ENCODE data around the gene LMAN2. TPM values are rescaled to one million over a fixed set of nuclear protein-coding genes. Genes with fewer than 3 reads are reported as not detected.

LMAN2 gene
- total RNA-seq, 1 donor from 2014 or later = 75.6 TPM

DNA sequence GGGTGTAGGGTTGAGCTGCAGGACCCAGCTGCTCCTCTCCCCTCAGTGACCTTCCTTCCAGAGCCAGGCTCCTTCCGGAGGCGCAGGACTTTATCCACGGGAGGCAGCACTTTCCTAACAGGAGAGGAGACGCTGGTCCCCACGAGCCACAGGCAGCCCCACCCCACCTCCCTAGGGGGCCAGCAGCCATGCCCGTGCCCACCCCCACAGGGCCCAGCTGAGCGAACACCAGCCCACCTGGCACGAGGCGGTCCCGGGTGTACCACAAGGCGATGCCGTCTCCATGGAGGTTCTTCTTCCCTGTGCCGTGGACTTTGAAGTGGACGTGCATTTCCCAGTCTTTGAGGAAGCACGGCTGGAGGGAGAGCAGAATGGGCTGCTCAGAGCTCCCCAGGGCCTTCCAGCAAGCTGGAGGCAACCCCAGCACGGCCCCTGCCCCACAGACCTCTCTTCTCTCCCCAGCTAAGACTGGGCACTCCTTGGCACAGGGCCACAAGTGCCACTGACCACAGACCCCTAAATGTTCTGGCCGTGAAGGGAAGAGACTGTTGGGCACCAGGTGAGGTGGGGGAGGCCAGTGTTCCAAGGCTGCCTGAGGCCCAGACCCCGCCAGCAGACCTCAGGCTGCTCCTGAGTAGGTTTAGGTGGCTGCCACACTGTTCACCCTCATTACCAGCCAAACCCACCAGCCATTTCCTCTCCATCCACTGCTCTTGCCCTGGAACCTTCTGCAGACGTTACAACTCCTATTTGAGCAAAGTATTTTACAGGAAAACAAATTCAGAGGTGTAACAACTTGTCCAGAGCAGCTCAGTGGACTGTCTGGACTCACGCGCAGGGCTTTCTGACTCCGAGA lies 13.0 kb downstream of the LMAN2 start:
- H3K4me1 Mint-ChIP-seq (ENCODE audit: low read depth, unreplicated experiment) = peaks cover 3% of the 10 kb centered on the region
- DNase-seq = no peak
- H3K27ac Mint-ChIP-seq (ENCODE audit: unreplicated experiment) = no peak overlapping the region
- H3K4me3 Mint-ChIP-seq (ENCODE audit: unreplicated experiment) = no peak overlapping the region
- peaks cover 7% of the 10 kb centered on the region for H3K36me3 Mint-ChIP-seq (ENCODE audit: unreplicated experiment)
- TF ChIP-seq, protein P1, sequence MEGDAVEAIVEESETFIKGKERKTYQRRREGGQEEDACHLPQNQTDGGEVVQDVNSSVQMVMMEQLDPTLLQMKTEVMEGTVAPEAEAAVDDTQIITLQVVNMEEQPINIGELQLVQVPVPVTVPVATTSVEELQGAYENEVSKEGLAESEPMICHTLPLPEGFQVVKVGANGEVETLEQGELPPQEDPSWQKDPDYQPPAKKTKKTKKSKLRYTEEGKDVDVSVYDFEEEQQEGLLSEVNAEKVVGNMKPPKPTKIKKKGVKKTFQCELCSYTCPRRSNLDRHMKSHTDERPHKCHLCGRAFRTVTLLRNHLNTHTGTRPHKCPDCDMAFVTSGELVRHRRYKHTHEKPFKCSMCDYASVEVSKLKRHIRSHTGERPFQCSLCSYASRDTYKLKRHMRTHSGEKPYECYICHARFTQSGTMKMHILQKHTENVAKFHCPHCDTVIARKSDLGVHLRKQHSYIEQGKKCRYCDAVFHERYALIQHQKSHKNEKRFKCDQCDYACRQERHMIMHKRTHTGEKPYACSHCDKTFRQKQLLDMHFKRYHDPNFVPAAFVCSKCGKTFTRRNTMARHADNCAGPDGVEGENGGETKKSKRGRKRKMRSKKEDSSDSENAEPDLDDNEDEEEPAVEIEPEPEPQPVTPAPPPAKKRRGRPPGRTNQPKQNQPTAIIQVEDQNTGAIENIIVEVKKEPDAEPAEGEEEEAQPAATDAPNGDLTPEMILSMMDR (IDR thresholded peaks at IDR 0.05; ENCODE audit: partially characterized antibody, unreplicated experiment) = no peak
- H3K9me3 Mint-ChIP-seq (ENCODE audit: unreplicated experiment) = peaks cover 11% of the 10 kb centered on the region
- H3K27me3 Mint-ChIP-seq (ENCODE audit: unreplicated experiment) = peaks cover 4% of the 10 kb centered on the region

DNA sequence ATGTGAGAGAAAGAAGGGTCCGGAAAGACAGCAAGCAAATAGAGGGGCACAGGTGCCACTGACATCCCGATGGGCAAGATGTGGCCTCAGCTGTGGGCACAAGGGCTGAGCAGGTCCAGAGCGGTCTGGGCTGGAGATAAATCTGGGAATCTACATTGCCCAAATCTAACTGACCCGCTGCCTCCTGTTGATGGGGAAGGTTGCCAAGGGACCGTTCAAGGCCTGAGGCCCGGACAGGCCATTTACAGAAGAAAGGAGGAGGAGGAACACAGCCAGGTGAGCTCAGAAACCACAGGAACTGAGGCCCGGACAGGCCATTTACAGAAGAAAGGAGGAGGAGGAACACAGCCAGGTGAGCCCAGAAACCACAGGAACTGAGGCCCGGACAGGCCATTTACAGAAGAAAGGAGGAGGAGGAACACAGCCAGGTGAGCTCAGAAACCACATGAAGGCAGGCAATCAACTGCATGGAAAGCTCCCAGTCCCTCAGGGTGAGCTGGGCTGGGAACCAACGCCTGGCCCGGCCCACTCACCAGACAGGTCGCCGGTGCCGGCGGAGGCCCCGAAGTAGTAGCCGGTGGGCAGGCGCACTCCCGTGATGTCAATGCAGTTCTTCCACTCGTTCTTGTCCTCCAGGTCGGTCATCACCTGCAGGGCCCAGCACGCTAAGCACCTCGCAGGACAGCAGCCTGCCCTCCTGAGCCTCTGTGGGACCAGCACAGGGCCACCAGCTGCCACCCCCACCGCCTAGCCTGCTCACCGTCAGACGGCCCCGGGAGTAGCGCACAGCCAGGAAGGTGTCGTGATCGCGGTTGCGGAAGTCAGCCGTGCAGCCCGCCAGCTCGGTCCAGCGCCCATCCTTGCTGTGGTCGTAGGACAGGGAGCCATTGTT lies 14.6 kb downstream of the LMAN2 start:
- Mint-ChIP-seq H3K27ac (ENCODE audit: unreplicated experiment) (peak overlapping the region; percentile 25), H3K4me3 (ENCODE audit: unreplicated experiment) (no peak overlapping the region), H3K27me3 (ENCODE audit: unreplicated experiment) (peaks cover 4% of the 10 kb centered on the region), H3K36me3 (ENCODE audit: unreplicated experiment) (peaks cover 5% of the 10 kb centered on the region), H3K4me1 (ENCODE audit: low read depth, unreplicated experiment) (peaks cover 12% of the 10 kb centered on the region), H3K9me3 (ENCODE audit: unreplicated experiment) (peaks cover 11% of the 10 kb centered on the region)
- no peak for DNase-seq
- TF ChIP-seq, protein P1 (IDR thresholded peaks at IDR 0.05; ENCODE audit: partially characterized antibody, unreplicated experiment) = no peak

DNA sequence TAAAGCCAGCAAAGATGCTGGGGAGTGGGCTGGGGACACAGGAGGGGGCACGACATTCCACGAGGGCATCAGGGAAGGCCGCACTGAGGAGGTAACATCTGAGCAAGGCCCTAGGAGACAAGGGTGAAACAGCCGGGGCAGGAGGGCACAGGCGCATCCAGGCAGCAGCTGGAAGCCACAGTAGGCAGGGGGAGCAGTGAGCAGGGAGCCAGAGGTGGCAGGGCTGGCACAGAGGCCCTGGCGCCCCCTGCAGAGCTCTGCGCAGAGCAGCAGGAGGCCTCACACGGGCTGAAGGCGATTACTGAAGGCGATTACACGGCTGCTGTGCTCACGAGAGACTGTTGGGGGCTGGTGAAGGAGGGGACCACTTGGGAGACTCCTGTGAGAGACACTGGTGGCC lies 15.4 kb downstream of the LMAN2 start:
- H3K4me1 Mint-ChIP-seq (ENCODE audit: low read depth, unreplicated experiment) = peaks cover 19% of the 10 kb centered on the region
- no peak overlapping the region for H3K4me3 Mint-ChIP-seq (ENCODE audit: unreplicated experiment)
- TF ChIP-seq, protein P1 (IDR thresholded peaks at IDR 0.05; ENCODE audit: partially characterized antibody, unreplicated experiment) = no peak
- H3K9me3 Mint-ChIP-seq (ENCODE audit: unreplicated experiment) = peaks cover 9% of the 10 kb centered on the region
- peaks cover 5% of the 10 kb centered on the region for H3K36me3 Mint-ChIP-seq (ENCODE audit: unreplicated experiment)
- DNase-seq = no peak
- H3K27ac Mint-ChIP-seq (ENCODE audit: unreplicated experiment) = peak overlapping the region; percentile 55
- peaks cover 5% of the 10 kb centered on the region for H3K27me3 Mint-ChIP-seq (ENCODE audit: unreplicated experiment)

DNA sequence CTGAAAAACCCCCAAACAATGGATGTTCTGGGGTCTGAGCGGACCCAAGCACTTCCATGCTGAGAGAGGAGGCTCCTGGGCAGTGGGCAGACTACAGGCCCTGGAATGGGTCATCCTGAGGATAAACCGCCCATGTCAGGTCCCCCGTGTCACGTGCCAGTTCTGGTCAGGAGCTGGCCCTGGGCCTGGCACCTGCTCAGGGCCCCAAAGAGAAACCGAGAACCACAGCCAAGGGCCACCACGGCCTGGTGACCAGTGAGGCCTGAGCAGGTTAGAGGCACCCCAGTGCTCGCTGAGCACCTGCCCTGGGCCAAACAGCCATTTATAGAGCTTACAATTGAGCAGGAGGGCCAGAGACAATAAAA lies 15.8 kb downstream of the LMAN2 start:
- H3K27ac Mint-ChIP-seq (ENCODE audit: unreplicated experiment) = peak overlapping the region; percentile 55
- peaks cover 9% of the 10 kb centered on the region for H3K27me3 Mint-ChIP-seq (ENCODE audit: unreplicated experiment)
- no peak for DNase-seq
- H3K9me3 Mint-ChIP-seq (ENCODE audit: unreplicated experiment) = peaks cover 9% of the 10 kb centered on the region
- no peak overlapping the region for H3K4me3 Mint-ChIP-seq (ENCODE audit: unreplicated experiment)
- TF ChIP-seq, protein P1 (IDR thresholded peaks at IDR 0.05; ENCODE audit: partially characterized antibody, unreplicated experiment) = no peak
- H3K36me3 Mint-ChIP-seq (ENCODE audit: unreplicated experiment) = peaks cover 5% of the 10 kb centered on the region
- peaks cover 22% of the 10 kb centered on the region for H3K4me1 Mint-ChIP-seq (ENCODE audit: low read depth, unreplicated experiment)
